ENCODE data around the gene SPTBN4.

SPTBN4 gene

DNA sequence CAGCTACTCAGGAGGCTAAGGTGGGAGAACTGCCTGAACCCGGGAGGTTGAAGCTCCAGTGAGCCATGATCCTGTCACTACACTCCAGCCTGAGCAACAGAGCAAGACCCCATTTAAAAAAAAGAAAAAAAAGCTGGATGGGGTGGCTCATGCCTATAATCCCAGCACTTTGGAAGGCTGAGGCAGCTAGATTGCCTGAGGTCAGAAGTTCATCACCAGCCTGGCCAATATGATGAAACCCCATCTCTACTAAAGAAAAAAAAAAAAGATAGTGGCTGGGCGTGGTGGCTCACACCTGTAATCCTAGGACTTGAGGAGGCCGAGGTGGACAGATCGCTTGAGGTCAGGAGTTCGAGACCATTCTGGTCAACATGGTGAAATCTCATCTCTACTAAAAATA lies 149.4 kb downstream of the SPTBN4 start:
- TF ChIP-seq SPI1 (IDR thresholded peaks at IDR 0.05; ENCODE audit: borderline replicate concordance, low read depth) = no peak
- no peak for TF ChIP-seq POLR2AphosphoS5 (IDR thresholded peaks at IDR 0.05; ENCODE audit: low read depth)
- TF ChIP-seq, protein P1, sequence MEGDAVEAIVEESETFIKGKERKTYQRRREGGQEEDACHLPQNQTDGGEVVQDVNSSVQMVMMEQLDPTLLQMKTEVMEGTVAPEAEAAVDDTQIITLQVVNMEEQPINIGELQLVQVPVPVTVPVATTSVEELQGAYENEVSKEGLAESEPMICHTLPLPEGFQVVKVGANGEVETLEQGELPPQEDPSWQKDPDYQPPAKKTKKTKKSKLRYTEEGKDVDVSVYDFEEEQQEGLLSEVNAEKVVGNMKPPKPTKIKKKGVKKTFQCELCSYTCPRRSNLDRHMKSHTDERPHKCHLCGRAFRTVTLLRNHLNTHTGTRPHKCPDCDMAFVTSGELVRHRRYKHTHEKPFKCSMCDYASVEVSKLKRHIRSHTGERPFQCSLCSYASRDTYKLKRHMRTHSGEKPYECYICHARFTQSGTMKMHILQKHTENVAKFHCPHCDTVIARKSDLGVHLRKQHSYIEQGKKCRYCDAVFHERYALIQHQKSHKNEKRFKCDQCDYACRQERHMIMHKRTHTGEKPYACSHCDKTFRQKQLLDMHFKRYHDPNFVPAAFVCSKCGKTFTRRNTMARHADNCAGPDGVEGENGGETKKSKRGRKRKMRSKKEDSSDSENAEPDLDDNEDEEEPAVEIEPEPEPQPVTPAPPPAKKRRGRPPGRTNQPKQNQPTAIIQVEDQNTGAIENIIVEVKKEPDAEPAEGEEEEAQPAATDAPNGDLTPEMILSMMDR (IDR thresholded peaks at IDR 0.05; ENCODE audit: insufficient read depth, low read length) = no peak
- no peak for TF ChIP-seq GABPA (IDR thresholded peaks at IDR 0.05; ENCODE audit: low read depth)
- TF ChIP-seq, protein P2, sequence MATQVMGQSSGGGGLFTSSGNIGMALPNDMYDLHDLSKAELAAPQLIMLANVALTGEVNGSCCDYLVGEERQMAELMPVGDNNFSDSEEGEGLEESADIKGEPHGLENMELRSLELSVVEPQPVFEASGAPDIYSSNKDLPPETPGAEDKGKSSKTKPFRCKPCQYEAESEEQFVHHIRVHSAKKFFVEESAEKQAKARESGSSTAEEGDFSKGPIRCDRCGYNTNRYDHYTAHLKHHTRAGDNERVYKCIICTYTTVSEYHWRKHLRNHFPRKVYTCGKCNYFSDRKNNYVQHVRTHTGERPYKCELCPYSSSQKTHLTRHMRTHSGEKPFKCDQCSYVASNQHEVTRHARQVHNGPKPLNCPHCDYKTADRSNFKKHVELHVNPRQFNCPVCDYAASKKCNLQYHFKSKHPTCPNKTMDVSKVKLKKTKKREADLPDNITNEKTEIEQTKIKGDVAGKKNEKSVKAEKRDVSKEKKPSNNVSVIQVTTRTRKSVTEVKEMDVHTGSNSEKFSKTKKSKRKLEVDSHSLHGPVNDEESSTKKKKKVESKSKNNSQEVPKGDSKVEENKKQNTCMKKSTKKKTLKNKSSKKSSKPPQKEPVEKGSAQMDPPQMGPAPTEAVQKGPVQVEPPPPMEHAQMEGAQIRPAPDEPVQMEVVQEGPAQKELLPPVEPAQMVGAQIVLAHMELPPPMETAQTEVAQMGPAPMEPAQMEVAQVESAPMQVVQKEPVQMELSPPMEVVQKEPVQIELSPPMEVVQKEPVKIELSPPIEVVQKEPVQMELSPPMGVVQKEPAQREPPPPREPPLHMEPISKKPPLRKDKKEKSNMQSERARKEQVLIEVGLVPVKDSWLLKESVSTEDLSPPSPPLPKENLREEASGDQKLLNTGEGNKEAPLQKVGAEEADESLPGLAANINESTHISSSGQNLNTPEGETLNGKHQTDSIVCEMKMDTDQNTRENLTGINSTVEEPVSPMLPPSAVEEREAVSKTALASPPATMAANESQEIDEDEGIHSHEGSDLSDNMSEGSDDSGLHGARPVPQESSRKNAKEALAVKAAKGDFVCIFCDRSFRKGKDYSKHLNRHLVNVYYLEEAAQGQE (IDR thresholded peaks at IDR 0.05; ENCODE audit: insufficient replicate concordance, low read depth) = no peak
- no peak for DNase-seq (ENCODE audit: low read depth in 1 of 2, low spot score in 1 of 2)
- Histone ChIP-seq H3K4me3 (replicated peaks; ENCODE audit: insufficient read depth, low read length) (no peak overlapping the region), H3K27ac (replicated peaks) (no peak overlapping the region), H3K27me3 (ENCODE audit: insufficient read depth, poor library complexity, severe bottlenecking) (peaks cover 40% of the 10 kb centered on the region)

DNA sequence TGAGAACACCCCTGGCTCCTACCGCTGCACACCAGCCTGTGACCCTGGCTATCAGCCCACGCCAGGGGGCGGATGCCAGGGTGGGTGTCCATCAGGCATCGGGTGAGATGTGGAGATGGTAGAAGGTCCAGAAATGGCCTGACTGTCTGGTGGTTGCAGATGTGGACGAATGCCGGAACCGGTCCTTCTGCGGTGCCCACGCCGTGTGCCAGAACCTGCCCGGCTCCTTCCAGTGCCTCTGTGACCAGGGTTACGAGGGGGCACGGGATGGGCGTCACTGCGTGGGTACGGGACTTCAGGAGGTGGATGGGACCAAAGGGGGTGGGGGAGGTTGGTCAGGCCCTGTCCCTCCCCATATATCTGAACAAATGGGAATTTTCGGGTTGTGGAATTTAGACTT lies 150.1 kb downstream of the SPTBN4 start:
- no peak overlapping the region for H3K27ac ChIP-seq (replicated peaks)
- DNase-seq (ENCODE audit: low read depth in 1 of 2, low spot score in 1 of 2) = no peak
- no peak overlapping the region for H3K4me3 ChIP-seq (replicated peaks; ENCODE audit: insufficient read depth, low read length)
- peaks cover 33% of the 10 kb centered on the region for H3K27me3 ChIP-seq (ENCODE audit: insufficient read depth, poor library complexity, severe bottlenecking)
- TF ChIP-seq POLR2AphosphoS5 (IDR thresholded peaks at IDR 0.05; ENCODE audit: low read depth) (no peak), GABPA (IDR thresholded peaks at IDR 0.05; ENCODE audit: low read depth) (no peak), SPI1 (IDR thresholded peaks at IDR 0.05; ENCODE audit: borderline replicate concordance, low read depth) (no peak)
- TF ChIP-seq, protein P2 (IDR thresholded peaks at IDR 0.05; ENCODE audit: insufficient replicate concordance, low read depth) = no peak
- TF ChIP-seq, protein P1 (IDR thresholded peaks at IDR 0.05; ENCODE audit: insufficient read depth, low read length) = no peak

DNA sequence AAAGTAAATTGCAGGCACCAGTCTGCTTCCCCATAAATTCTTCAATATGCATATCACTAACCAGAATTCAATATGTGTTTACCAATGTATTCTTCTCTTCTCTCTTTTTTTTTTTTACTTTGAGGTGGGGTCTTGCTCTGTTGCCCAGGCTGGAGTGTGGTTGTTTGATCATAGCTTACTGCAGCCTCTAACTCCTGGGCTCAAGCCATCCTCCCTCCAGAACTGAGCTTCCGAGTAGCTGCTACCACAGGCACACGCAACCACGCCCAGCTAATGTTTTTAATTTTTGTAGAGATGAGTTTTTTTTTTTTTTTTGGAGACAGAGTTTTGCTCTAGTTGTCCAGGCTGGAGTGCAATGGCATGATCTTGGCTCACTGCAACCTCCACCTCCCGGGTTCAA lies 151.2 kb downstream of the SPTBN4 start:
- peaks cover 30% of the 10 kb centered on the region for H3K27me3 ChIP-seq (ENCODE audit: insufficient read depth, poor library complexity, severe bottlenecking)
- no peak for DNase-seq (ENCODE audit: low read depth in 1 of 2, low spot score in 1 of 2)
- no peak overlapping the region for H3K27ac ChIP-seq (replicated peaks)
- no peak for TF ChIP-seq SPI1 (IDR thresholded peaks at IDR 0.05; ENCODE audit: borderline replicate concordance, low read depth)
- TF ChIP-seq, protein P1 (IDR thresholded peaks at IDR 0.05; ENCODE audit: insufficient read depth, low read length) = no peak
- TF ChIP-seq POLR2AphosphoS5 (IDR thresholded peaks at IDR 0.05; ENCODE audit: low read depth) = no peak
- TF ChIP-seq, protein P2 (IDR thresholded peaks at IDR 0.05; ENCODE audit: insufficient replicate concordance, low read depth) = no peak
- no peak for TF ChIP-seq GABPA (IDR thresholded peaks at IDR 0.05; ENCODE audit: low read depth)
- H3K4me3 ChIP-seq (replicated peaks; ENCODE audit: insufficient read depth, low read length) = no peak overlapping the region
